NCI-H187 treated with DMSO at 0.1 percent for 48 hours (cell line): Measurements from ENCODE around the gene SIRPA.
"Not testable (repeated sequence)": the region's sequence is repeated elsewhere in the genome, so short reads cannot be mapped to it uniquely, and the experiment has no call there.

Experiments used
- DNase-seq: peaks from one replicate; lab custom pipeline; 2025; lab: John Stamatoyannopoulos, UW

Gene SIRPA

DNA sequence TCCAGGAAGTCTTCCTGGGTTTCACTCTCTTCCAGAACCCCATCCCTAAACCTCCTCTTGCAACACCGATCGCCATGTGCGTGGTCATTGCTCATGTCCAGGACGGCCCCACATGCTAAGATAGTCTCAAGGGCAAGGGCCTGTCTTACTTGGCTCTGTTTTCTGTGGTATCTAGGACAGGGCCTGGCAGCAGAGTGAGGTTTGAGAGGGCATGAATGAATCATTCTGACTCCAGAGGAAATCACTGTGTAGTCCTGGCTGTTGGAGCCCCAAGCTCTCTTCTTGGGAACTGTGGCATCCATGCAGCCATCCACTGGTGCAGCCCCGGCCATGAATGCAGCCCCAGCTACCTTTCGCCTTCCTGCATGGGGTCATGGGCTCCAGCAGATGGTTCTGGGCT lies 12.4 kb downstream of the SIRPA start:
- DNase-seq: no peak

DNA sequence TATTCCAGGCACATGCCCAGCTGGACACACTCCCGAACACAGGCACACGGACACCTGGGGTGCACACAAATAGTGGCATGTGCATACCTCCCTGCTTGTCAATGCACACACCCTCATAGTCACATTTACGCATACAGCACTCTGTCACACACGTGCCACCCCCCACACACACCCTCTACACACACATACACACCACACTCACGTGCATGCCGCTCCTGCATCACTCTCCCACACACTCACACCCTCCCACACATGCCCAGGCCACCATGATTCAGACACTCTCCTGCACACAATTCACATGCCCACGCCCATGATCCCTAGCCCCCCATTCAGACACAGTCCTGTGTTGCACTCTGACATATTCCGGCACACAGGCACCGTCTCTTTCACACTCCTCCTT lies 13.0 kb downstream of the SIRPA start:
- no peak for DNase-seq

DNA sequence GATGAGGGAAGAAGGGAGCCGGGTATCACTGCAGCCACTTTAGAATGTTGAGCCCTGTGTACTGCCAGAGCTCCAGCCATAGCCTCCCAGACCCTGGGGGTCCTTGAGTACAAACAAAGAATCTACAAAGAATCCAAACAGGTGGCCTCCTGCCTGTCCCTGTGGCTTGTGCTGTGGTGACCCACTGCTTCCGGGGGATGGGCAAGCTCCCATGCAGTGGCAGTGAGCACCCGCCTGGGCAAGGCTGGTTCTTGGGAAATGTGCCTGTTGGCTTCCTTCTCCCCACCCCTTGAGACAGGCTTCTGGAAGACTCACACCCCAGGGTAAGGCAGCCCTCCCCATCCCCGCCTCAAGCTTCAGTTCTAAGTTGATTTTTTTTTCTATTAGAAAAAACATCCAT lies 13.9 kb downstream of the SIRPA start:
- no peak for DNase-seq

DNA sequence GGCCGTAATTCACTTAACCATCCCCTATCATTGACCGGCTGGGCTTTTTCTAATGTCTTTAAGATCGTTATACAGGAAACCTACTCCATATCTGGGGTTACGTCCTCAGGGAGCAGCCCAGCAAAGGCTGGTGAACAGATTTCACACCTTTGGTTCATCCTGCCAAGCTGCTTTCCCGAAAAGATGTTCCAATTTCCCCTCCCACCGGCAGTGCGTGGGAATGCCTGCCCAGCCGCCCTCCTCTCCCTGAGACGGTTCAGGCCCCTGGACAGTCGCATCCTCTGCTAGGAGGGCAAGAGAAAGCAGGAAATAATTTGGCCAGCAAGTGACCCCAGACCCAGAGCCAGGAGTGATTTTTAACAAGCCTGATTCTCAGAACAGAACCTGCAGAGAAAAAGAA lies 16.3 kb downstream of the SIRPA start:
- DNase-seq: no peak

DNA sequence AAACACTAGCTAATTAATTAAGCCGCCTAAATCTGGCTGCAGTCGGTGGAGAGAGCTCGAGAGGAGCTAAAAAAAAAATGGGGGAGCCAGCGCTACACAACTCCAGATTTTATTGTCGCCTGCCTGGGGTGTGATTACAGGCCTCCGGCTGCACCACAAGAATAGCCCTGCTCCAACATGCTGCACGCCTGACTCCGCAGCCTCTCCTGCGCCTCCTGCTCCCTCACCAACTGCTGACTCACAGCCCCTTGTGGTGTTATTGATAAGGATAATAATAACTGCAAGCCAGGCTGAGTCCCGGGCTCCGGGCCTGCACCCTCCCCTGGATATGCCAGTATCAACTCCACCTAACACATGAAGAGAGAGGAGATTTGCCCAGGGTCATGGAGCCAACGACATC lies 16.8 kb downstream of the SIRPA start:
- no peak for DNase-seq

DNA sequence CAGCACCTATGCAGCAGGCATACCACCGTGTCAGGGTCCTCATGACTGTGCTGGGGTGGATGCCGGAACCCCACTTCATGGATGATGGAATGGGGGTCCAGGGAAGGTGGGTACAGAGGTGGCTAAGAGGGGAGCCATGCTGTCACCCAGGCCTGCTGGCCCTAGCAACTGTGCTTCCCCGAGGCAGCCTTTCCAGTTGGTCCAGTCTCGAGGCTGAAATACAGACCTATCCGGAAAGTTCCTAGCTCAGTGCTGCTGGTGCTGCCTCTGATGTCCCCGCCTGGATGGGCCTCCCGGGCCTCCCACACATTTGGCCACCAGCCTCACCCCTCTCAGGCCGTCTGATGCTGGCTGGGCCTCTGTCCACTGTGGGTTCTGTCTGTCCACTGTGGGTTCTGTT lies 17.4 kb downstream of the SIRPA start:
- no peak for DNase-seq

DNA sequence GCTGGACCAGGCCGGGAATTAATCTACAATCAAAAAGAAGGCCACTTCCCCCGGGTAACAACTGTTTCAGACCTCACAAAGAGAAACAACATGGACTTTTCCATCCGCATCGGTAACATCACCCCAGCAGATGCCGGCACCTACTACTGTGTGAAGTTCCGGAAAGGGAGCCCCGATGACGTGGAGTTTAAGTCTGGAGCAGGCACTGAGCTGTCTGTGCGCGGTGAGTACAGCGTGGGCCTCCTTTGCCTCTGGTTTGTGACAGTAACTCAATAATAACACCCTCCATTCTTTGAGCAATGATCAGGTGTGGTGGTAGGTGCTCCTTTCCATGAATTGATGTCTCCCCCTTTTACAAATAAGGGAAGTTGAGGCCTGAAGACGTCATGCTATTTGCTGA lies 20.0 kb downstream of the SIRPA start:
- DNase-seq: not testable (repeated sequence)

DNA sequence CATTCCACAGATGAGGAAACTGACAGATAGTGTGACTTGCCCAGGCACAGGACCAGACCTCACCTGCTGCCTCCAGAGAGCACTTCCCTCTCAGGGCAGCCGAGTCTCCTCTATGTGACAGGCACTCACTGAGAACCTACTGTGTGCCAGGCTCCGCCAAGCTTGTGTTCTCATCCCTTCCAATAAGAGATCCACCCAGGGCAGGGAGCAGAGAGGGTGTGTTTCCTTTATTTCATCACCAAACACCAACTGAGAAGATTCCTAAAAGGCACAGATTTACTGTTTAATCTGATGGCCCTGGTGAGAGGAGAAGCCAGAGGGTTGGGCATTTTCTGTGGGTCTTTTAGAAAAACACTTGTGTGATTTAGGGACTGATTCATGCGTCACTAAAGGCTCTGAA lies 20.5 kb downstream of the SIRPA start:
- DNase-seq: no peak

DNA sequence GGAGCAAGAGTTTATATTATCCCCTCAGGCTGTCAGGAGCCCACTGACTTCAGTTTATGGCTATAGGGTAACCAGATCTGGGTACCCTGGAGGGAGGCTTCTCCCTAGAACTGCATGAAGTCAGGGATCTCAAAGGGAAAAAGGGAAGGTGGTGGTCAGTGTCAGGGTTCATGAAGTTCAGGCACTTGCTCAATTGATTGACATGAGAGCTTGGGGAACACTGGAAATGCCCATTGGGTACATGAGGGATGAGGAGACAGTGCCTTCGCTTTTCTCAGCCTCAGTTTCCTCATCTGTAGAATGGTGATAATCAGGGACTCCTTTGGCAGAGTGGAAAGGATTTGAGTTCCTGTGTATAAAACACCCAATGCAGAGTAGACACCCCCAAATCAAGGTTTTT lies 22.6 kb downstream of the SIRPA start:
- no peak for DNase-seq

DNA sequence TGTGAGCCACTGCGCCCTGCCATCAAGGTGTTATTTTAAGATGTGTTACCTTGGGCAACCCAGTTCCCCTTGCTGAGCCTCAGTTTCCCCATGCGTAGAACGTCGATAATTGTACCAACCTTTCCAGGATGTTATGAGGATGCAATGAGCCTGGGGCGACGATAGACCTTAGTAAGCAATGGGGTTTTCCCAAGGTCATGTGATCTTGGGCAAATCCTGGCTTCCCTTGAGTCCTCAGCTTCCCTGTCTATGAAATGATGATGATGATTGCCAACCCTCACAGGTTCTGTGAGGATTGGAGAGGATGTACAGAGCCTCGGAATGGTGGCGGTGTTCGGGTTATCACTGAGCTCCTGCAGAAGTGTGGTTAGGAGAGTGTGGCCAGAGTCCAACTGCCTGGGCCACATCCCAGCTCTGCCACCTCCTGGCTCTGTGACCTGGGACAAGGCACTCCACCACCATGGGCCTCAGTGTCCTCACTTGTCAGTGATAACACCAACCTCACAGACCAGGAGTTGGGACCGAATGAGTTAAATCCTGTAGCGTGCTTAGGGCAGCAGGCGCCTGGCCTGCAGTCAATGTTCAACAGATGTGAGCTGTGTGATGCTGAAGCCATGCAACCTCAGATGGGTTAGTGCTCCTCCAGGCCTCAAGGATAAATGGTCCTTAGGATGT lies 23.4 kb downstream of the SIRPA start:
- no peak for DNase-seq

DNA sequence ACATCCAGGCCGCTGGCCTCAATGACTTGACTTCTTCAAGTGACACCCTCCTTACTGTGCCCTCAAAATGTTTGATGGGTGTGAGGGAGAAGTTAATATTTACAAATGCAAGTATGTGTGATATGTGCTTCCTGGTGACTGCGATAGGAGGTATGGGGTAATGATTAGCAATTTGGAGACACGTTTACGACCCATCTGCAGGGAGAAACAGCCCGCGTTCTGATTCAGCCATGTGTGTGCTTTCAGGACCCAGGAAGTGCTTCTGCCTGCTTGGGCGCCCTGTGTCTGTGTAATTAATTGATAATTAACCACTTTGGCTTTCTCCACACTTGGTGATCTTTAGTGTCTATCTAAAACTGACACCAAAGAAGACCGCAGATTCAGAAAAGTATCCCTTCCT lies 25.0 kb downstream of the SIRPA start:
- no peak for DNase-seq

DNA sequence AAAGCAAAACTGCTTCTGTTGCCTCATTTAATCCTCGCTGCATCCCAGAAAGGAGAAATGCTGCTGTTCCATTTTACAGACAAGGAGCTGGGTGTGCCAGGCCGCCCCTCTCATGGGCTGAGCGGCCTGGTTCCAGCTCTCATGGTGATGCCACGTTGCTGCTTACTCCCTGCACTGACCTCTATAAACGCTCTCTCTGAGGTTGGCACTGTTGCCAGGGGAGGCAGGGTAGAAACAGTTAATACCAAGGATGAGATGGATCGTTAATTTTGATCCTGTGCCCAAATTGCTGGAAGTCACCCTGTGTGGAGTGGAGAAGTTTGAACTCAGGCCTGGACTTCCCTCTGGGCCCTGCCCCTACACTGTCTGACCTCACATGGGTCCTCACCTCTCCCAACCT lies 25.6 kb downstream of the SIRPA start:
- DNase-seq: no peak

DNA sequence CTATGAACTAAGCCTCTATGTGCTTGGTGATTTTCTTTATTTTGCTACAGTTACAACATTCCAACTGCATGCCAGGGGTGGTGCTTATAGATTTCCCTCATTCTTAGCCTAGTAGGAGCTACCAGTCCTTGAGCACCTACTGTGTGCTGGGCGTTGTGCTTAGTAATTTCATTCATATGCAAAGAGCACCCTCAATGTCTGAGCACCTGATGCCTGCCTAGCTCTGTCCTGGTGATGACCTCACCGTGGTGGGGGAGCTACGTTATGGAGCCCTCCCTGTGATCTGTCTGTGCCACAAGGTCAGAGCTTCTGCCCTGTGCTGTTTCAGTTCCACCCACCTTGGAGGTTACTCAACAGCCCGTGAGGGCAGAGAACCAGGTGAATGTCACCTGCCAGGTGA lies 26.8 kb downstream of the SIRPA start:
- DNase-seq: not testable (repeated sequence)

DNA sequence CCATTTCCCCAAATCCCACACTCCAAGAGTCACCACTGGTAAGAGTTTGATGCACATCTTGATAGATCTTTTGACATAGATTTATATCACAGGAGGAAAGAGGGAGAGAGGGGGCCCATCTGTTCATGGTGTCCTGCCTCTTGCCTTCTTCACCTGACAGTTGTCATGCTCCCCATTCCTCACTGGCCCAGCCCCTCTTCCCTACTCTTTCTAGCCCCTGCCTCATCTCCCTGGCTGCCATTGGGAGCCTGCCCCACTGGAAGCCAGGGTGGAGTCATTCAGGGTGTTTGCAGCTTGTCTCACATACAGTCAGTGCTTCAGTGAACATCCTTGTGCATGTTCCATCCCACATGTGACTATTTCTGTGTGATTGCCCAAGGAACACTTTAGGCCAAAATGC lies 27.6 kb downstream of the SIRPA start:
- DNase-seq: no peak

DNA sequence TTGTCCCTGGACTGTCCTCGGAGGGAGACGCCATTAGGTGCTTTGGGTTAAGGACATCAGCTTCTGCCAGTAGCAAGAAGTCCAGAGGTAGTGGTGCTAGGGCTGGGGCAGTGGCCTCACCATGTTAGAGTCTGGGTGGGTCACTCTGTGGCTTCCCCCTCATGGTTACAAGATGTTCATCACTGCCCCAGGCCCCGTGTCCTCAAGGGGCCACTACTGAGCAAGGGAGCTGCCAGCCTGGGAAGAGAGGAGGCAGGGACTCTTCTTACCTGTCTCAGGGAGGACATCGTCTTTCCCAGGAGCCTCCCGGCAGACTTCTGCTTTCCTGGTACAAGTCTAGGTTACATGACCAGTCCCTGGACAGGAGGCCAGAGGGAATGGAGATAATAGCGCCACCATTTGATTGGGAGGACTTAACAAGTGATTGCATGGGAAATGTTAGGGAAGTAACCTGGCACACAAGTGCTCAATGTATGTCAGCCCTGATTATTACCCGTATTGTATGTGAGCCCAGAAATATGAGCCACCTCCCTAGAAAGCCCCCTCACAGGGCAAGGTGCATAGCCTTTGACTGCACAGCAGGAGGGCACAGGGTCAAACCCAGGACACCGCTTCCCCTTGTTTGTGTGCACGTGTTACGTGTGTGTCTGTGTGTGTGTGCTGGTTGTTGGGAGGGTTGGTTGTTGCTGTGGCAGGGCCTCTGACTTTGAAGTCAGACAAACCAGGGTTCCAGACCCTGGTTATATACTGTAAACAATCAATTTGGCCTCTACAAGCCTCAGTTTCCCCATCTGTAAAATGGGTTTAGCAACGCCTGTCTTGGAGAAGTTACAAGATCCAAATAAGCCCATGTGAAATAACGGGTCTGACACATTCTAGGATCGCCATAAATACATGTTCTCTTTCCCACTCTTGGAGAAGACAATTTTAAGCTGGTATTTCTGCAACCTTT lies 30.0 kb downstream of the SIRPA start:
- DNase-seq: no peak

DNA sequence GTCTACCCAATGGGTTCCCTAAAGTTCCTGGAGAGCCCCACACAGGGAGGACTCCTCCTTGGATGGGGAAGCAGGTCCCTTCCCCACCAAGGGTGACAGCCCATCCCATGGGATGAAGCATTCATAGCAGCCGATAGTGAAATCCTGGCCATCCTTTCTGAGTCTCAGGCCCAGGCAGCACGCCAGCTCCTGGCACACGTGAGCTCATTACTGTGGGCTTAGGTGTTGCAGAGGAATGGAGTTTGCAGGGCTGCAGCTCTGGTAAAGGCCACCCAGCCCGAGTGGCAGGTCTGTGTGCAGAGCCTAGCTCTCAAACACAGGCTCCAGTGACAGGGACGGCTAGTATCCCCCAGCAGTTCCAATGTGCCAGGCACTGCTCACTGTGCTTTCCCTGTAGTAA lies 31.0 kb downstream of the SIRPA start:
- no peak for DNase-seq

DNA sequence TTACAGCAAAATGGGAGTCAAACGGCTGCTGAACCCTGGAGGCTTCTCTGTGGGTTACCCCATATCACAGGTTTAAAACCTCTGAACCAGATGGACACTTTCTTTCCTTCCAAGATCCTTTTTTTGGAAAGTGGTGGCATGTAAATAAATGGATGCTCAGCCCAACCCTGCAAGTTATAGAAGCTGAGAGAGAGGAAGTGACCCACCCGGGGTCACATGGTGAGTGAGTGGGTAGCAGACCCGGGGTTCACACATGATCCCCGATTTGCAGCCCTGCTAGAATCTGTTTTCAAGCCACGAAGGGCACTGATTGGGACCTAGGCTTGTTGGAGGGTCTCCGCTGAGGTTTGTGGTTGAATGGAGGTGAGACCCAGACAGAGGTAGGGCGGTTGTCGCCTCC lies 32.0 kb downstream of the SIRPA start:
- DNase-seq: no peak

DNA sequence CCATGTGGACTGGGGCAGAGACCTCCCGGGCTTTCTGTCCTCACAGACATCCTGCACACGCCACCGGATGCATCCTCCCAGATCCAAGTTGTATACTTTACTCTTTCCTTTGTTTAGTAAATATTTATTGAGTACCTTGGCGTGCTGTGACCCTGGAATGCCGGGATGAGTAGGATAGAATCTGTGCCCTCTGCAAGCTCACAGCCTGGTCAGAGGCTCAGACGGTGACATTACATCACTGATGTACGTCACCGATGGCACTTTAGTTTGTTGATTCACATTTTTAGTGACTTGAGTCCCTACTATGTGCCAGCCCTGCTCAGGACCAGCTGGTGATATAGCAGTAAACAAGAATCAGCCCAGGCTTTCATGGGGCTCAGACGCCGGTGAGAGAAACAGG lies 32.9 kb downstream of the SIRPA start:
- DNase-seq: no peak

DNA sequence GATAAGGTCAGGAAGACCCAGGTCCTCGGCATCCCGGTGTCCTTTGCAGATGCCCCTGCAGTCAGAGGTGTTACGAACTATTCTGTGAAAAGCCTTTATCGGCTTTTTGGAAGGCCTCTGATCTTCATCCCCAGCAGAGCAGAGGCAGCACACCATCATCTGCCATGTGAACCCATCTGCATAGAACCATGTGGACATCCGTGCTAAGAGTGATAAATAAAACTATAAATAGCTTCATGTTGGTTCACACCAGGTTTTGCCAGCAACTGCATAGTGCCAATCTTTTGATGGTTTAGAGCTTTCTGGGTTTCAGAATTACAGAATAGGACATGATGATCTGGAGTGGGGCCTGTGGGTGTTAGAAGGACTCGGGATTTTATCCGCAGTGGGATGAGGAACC lies 33.6 kb downstream of the SIRPA start:
- DNase-seq: no peak

DNA sequence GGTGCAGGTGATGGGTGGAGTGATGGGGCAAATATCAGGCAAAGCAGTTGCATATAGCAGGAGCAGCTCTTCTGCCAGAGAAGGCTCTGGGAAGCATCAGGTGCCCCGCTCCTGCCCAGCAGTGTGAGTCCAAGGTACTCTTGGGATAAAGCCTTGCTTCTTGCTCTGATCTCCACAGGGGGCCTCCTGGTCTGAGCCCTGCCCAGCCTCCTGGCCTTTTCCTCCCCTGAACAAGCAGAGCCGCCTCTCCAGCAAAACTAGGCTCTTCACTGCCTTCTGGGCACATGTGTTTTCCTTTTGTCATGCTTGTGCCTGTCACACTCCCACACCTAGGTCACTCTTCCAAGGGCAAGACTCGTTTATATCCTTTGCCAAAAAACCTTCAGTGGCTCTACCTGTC lies 34.3 kb downstream of the SIRPA start:
- DNase-seq: no peak

DNA sequence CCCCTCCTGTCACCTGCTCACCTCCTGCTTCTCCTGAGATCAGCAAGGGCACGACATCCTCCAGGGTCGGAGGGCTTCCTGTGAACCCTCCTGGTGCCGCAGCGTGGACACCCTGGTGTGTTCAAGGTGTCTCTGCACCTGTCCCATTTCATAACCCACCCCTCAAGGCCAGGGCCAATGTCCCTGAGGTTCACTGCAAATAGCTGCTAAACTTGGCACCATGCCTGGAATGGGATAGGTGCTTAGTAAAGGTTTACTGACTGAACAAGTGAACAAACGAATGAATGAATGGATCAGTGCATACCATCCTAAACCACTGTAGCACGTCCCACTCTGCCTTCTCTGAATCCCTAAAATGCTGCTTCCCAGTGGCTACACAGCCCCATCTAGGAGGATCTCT lies 35.0 kb downstream of the SIRPA start:
- no peak for DNase-seq

DNA sequence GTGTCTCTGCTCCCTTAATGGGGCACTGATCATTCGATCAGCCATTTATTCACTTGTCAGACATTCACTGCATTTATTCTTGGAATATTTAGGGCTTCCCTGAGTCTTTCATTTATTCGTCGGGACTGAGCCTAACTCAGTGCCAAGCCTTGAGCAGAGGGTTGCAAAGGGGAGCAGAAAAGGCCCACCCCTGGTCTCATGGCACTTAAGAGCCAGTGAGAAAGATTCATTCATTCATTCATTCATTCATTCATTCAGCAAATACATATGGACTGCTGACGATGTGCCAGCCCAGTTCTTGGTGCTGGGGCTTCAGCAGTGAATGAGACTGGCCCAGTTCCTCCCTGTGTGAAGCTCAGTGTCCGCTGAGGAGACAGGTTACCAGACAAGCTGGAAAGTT lies 36.6 kb downstream of the SIRPA start:
- no peak for DNase-seq

DNA sequence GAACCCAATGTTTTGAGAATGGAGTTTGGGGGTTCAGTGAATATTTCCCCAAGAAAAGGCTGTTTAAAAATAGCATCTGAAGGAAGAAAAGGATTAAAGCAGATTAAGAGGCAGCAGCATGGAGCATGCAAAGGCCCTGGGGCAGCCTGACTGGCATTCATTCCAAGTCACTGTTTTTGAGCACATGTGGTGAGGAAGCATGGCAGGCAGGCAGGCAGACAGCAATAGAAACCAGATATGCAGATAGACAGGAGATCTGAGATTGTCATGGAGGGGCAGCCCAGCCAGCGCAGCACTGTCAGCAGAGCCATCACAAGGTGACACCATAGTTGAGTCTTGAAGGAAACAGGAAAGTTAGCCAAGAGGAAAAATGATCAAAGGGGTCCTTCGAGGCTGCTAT lies 37.8 kb downstream of the SIRPA start:
- no peak for DNase-seq

DNA sequence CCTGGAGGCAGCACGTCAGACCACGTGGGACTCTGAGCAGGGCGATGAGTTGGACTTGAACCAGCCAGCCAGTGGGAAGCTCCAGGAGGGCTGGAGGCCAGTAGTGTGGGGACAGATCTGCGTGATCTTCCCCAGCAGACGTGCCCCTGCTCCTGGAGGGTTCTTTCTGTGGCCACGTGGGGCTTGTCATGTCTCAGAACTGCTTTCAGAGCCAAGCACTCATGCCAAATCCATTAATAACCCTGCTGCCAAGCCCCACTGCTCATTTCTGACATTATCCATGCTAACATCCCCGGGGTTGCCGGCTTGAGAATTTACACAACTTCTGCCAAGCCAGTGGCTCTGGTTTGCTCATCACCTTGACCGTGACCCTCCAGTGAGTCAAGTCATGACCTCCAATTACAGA lies 38.3 kb downstream of the SIRPA start:
- DNase-seq: no peak
